ENCODE results near the gene STX1A. TPM values are rescaled to one million over a fixed set of nuclear protein-coding genes. Genes with fewer than 3 reads are reported as not detected.
"Not testable (repeated sequence)": the region's sequence is repeated elsewhere in the genome, so short reads cannot be mapped to it uniquely, and the experiment has no call there.

STX1A gene
- total and polyA plus RNA-seq, 5 donors from 2014 or later: 0.80 to 27.3 (median 2.3) TPM

DNA sequence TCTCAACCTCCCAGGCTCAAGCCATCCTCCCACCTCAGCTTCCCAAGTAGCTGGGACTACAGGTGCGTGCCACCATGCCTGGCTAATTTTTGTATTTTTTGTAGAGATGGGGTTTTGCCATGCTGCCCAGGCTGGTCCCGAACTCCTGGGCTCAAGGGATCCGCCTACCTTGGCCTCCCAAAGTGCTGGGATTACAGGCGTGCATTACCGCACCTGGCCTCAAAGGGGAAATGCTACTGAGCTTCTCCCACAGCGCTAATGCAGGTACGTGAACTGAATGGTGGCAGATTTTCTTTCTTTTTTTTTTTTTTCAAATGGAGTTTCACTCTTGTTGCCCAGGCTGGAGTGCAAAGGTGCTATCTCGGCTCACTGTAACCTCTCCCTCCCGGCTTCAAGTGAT, 43.4 kb downstream of the STX1A start:
- not testable (repeated sequence) for H3K27me3 Mint-ChIP-seq; H3K27ac Mint-ChIP-seq; DNase-seq; H3K4me3 ChIP-seq (ENCODE audit: low read depth, low read length); H3K9me3 ChIP-seq (ENCODE audit: control insufficient read depth in 2 of 2, low read length in 2 of 2); H3K27ac ChIP-seq (ENCODE audit: insufficient read depth, low read length, poor library complexity, severe bottlenecking); H3K9me3 Mint-ChIP-seq; H3K36me3 ChIP-seq (ENCODE audit: control insufficient read depth, insufficient read depth, low read length); H3K4me1 ChIP-seq (ENCODE audit: control insufficient read depth, insufficient read depth, low read length, poor library complexity, severe bottlenecking); H3K27me3 ChIP-seq (ENCODE audit: control insufficient read depth, insufficient read depth, low read length); ATAC-seq (ENCODE audit: low read depth in 2 of 2)
- peaks cover 17% of the 10 kb centered on the region for H3K36me3 Mint-ChIP-seq
- peak overlapping the region in 1 of 4 donors; percentile 15 for H3K4me3 Mint-ChIP-seq
- H3K4me1 Mint-ChIP-seq: peaks cover 4 to 17% (median 9%) of the 10 kb centered on the region in 4 donors

DNA sequence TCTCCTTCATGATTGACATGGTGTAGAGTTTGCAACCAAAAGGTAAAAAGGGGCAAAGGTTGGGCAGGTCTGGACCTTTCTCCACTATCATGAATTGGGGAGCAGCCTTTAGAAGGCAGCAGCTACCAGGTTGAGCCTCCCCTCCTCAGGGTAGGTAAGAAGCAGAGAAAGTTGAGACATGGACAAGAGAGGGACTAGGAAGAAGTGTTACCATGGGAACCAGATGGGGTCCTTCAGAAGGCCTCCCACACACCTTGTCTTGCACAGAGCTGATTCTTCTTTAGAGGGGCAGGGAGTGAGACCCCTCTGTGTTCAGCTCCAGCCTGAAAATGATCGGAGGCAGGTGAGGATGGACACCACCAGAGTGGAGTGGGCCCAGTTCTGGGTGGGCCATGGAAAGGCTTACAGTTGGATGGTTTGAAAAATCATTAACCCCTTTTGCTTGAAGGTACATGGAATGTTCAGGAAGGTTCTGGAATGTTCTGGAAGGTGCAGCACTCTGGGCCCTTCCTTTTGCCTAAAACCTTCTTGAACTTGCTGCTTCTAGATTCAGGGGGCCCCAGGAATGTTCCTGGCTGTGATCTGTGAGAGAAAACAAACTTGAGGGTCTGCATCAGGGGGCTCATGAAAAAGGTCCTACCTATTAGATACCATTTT, 44.9 kb downstream of the STX1A start:
- Mint-ChIP-seq H3K9me3 (peaks cover 0 to 4% (median 0%) of the 10 kb centered on the region in 7 donors), H3K27me3 (peaks cover 4% of the 10 kb centered on the region), H3K36me3 (peaks cover 12% of the 10 kb centered on the region), H3K4me1 (peaks cover 0 to 5% (median under 1%) of the 10 kb centered on the region in 4 donors), H3K27ac (no peak overlapping the region), H3K4me3 (no peak overlapping the region)
- peaks cover 2% of the 10 kb centered on the region for H3K36me3 ChIP-seq (ENCODE audit: control insufficient read depth, insufficient read depth, low read length)
- H3K27me3 ChIP-seq (ENCODE audit: control insufficient read depth, insufficient read depth, low read length): no peaks in the 10 kb centered on the region
- ATAC-seq (ENCODE audit: low read depth in 2 of 2) (no peak), DNase-seq (no peak)
- no peak overlapping the region for H3K4me3 ChIP-seq (ENCODE audit: low read depth, low read length)
- H3K27ac ChIP-seq (ENCODE audit: insufficient read depth, low read length, poor library complexity, severe bottlenecking): no peak overlapping the region
- no peaks in the 10 kb centered on the region for H3K9me3 ChIP-seq (ENCODE audit: control insufficient read depth in 2 of 2, low read length in 2 of 2)
- no peaks in the 10 kb centered on the region for H3K4me1 ChIP-seq (ENCODE audit: control insufficient read depth, insufficient read depth, low read length, poor library complexity, severe bottlenecking)

GRCh38 chr7:73671857-73672445, 47.5 kb downstream of the STX1A start:
- Mint-ChIP-seq H3K4me1 (peaks cover 0 to 6% (median 2%) of the 10 kb centered on the region in 4 donors), H3K4me3 (peak overlapping the region in 2 of 4 donors; percentile 11 to 38), H3K36me3 (no peaks in the 10 kb centered on the region), H3K9me3 (no peaks in the 10 kb centered on the region), H3K27ac (no peak overlapping the region), H3K27me3 (peaks cover 13% of the 10 kb centered on the region)
- DNase-seq (no peak), ATAC-seq (ENCODE audit: low read depth in 2 of 2) (no peak)
- Histone ChIP-seq H3K4me1 (ENCODE audit: control insufficient read depth, insufficient read depth, low read length, poor library complexity, severe bottlenecking) (peaks cover 13% of the 10 kb centered on the region), H3K4me3 (ENCODE audit: low read depth, low read length) (no peak overlapping the region), H3K27me3 (ENCODE audit: control insufficient read depth, insufficient read depth, low read length) (no peaks in the 10 kb centered on the region), H3K27ac (ENCODE audit: insufficient read depth, low read length, poor library complexity, severe bottlenecking) (no peak overlapping the region), H3K36me3 (ENCODE audit: control insufficient read depth, insufficient read depth, low read length) (no peaks in the 10 kb centered on the region), H3K9me3 (ENCODE audit: control insufficient read depth in 2 of 2, low read length in 2 of 2) (no peaks in the 10 kb centered on the region)

DNA sequence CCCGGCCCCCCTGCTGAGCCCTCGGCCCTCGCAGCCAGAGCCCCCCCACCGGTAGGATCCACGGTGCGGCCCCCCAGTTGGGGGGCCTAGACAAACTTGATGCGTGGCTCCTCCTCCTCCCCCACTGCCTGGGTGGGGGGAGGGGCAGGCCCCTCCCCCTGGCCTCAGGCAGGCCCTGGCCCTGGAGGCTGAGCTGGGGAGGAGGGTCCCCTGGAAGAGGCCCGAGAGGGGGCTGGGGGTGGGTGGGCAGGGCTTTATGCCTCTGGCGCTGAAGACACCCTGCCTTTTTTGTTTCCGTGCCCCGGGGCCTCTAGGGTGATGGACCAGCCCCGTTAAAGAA, 48.2 kb downstream of the STX1A start:
- no peaks in the 10 kb centered on the region for H3K36me3 ChIP-seq (ENCODE audit: control insufficient read depth, insufficient read depth, low read length)
- DNase-seq (no peak), ATAC-seq (ENCODE audit: low read depth in 2 of 2) (no peak)
- Mint-ChIP-seq H3K27ac (no peak overlapping the region), H3K4me1 (peaks cover 0 to 6% (median 2%) of the 10 kb centered on the region in 4 donors), H3K4me3 (no peak overlapping the region), H3K36me3 (no peaks in the 10 kb centered on the region), H3K9me3 (no peaks in the 10 kb centered on the region), H3K27me3 (peaks cover 18% of the 10 kb centered on the region)
- no peak overlapping the region for H3K27ac ChIP-seq (ENCODE audit: insufficient read depth, low read length, poor library complexity, severe bottlenecking)
- no peak overlapping the region for H3K4me3 ChIP-seq (ENCODE audit: low read depth, low read length)
- no peaks in the 10 kb centered on the region for H3K27me3 ChIP-seq (ENCODE audit: control insufficient read depth, insufficient read depth, low read length)
- H3K9me3 ChIP-seq (ENCODE audit: control insufficient read depth in 2 of 2, low read length in 2 of 2): no peaks in the 10 kb centered on the region
- peaks cover 13% of the 10 kb centered on the region for H3K4me1 ChIP-seq (ENCODE audit: control insufficient read depth, insufficient read depth, low read length, poor library complexity, severe bottlenecking)

DNA sequence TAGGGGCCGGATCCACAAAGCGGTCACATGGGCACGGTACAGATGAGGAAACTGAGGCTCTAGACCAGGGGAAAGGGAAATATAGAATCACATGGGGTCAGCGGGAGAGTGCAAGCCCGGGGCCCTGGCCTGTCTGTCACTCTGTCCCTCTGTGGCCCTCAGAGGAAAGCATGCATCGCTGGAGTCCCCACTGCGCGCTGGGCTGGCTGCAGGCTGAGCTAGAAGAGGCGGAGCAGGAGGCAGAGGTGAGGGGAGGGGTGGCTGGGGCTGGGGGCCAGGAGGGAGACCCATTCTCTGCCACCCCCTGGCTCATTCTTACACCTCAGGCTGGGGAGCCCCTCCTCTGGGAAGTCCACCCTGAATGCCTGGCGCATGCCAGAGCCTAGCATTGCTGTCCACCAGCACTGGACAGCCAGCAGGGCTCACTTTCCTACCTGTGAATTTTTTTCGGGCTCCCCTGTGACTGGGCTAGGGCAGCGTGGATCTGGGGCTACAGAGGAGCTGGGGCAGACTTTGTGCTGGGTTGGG, 49.5 kb downstream of the STX1A start:
- H3K4me3 Mint-ChIP-seq: peak overlapping the region in 2 of 4 donors; percentile 21 to 59
- ATAC-seq (ENCODE audit: low read depth in 2 of 2) (no peak), DNase-seq (no peak)
- no peak overlapping the region for H3K4me3 ChIP-seq (ENCODE audit: low read depth, low read length)
- peaks cover 0 to 8% (median 2%) of the 10 kb centered on the region in 4 donors for H3K4me1 Mint-ChIP-seq
- no peaks in the 10 kb centered on the region for H3K36me3 Mint-ChIP-seq
- peaks cover 13% of the 10 kb centered on the region for H3K4me1 ChIP-seq (ENCODE audit: control insufficient read depth, insufficient read depth, low read length, poor library complexity, severe bottlenecking)
- no peaks in the 10 kb centered on the region for H3K36me3 ChIP-seq (ENCODE audit: control insufficient read depth, insufficient read depth, low read length)
- peaks cover 0 to 6% (median 0%) of the 10 kb centered on the region in 7 donors for H3K9me3 Mint-ChIP-seq
- H3K27me3 Mint-ChIP-seq: peaks cover 19% of the 10 kb centered on the region
- no peaks in the 10 kb centered on the region for H3K9me3 ChIP-seq (ENCODE audit: control insufficient read depth in 2 of 2, low read length in 2 of 2)
- no peak overlapping the region for H3K27ac ChIP-seq (ENCODE audit: insufficient read depth, low read length, poor library complexity, severe bottlenecking)
- H3K27me3 ChIP-seq (ENCODE audit: control insufficient read depth, insufficient read depth, low read length): peaks cover 3% of the 10 kb centered on the region
- H3K27ac Mint-ChIP-seq: no peak overlapping the region

DNA sequence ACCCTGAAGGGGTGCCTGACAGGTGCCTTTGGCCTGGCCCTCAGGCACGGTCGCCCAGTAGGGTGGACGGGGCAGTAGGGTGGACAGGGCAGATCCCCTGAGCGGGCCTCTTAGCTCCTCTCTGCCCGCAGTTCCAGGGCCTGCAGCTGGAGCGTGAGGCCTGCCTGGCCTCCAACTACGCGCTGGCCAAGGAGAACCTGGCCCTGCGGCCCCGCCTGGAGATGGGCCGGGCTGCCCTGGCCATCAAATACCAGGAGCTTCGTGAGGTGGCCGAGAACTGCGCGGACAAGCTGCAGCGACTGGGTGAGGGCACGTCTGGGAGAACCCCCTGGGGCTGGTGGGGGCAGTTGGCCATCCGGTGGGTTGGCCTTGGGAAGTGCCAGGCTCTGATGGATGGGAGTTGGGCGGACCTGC, 50.2 kb downstream of the STX1A start:
- H3K4me3 ChIP-seq (ENCODE audit: low read depth, low read length): no peak overlapping the region
- Mint-ChIP-seq H3K36me3 (no peaks in the 10 kb centered on the region), H3K27ac (no peak overlapping the region), H3K4me3 (no peak overlapping the region), H3K27me3 (peaks cover 22% of the 10 kb centered on the region), H3K9me3 (peaks cover 0 to 6% (median 0%) of the 10 kb centered on the region in 7 donors), H3K4me1 (peaks cover 0 to 8% (median 2%) of the 10 kb centered on the region in 4 donors)
- DNase-seq (no peak), ATAC-seq (ENCODE audit: low read depth in 2 of 2) (no peak)
- H3K4me1 ChIP-seq (ENCODE audit: control insufficient read depth, insufficient read depth, low read length, poor library complexity, severe bottlenecking): peaks cover 13% of the 10 kb centered on the region
- no peak overlapping the region for H3K27ac ChIP-seq (ENCODE audit: insufficient read depth, low read length, poor library complexity, severe bottlenecking)
- peaks cover 3% of the 10 kb centered on the region for H3K27me3 ChIP-seq (ENCODE audit: control insufficient read depth, insufficient read depth, low read length)
- H3K36me3 ChIP-seq (ENCODE audit: control insufficient read depth, insufficient read depth, low read length): no peaks in the 10 kb centered on the region
- H3K9me3 ChIP-seq (ENCODE audit: control insufficient read depth in 2 of 2, low read length in 2 of 2): no peaks in the 10 kb centered on the region

- Histone ChIP-seq H3K27me3 (ENCODE audit: control insufficient read depth, insufficient read depth, low read length) (peaks cover 3% of the 10 kb centered on the region), H3K36me3 (ENCODE audit: control insufficient read depth, insufficient read depth, low read length) (no peaks in the 10 kb centered on the region), H3K4me1 (ENCODE audit: control insufficient read depth, insufficient read depth, low read length, poor library complexity, severe bottlenecking) (peaks cover 13% of the 10 kb centered on the region), H3K27ac (ENCODE audit: insufficient read depth, low read length, poor library complexity, severe bottlenecking) (no peak overlapping the region), H3K4me3 (ENCODE audit: low read depth, low read length) (no peak overlapping the region), H3K9me3 (ENCODE audit: control insufficient read depth in 2 of 2, low read length in 2 of 2) (no peaks in the 10 kb centered on the region)
- no peaks in the 10 kb centered on the region for H3K36me3 Mint-ChIP-seq
- peak overlapping the region in 1 of 3 donors; percentile 68 for H3K27ac Mint-ChIP-seq
- H3K9me3 Mint-ChIP-seq: peaks cover 0 to 6% (median 0%) of the 10 kb centered on the region in 7 donors
- peaks cover 0 to 8% (median 2%) of the 10 kb centered on the region in 4 donors for H3K4me1 Mint-ChIP-seq
- peak overlapping the region; percentile 63 to 79 (median 74) for H3K4me3 Mint-ChIP-seq
- H3K27me3 Mint-ChIP-seq: peaks cover 26% of the 10 kb centered on the region
- ATAC-seq (ENCODE audit: low read depth in 2 of 2) (no peak), DNase-seq (no peak)
Observed at GRCh38 chr7:73668886-73669230, 50.6 kb downstream of the STX1A start.

Measured in CD4-positive, CD25-positive, alpha-beta regulatory T cell (primary cell).